GM12864 (cell line): ENCODE results near the gene ARL2.
A peak's percentile ranks its signal among the peaks of the same experiment; 100 is the strongest.

Experiments
- DNase-seq: peaks from one replicate; pipeline ENCODE4 v3.0.0-alpha.2; 2011; ENCODE audit warnings: low read depth
- H3K4me3 ChIP-seq: 2 replicates; pipeline ENCODE4 v1.5.1; 2011; ENCODE audit warnings: mild to moderate bottlenecking, low read depth, low read length, control low read depth
- CTCF ChIP-seq: IDR thresholded peaks from 2 replicates; pipeline ENCODE4 v1.5.1; 2011; ENCODE audit warnings: low read depth, mild to moderate bottlenecking, moderate library complexity, low read length, control low read depth, inconsistent platforms; ENCODE audit errors: missing control alignments

ARL2 gene

DNA sequence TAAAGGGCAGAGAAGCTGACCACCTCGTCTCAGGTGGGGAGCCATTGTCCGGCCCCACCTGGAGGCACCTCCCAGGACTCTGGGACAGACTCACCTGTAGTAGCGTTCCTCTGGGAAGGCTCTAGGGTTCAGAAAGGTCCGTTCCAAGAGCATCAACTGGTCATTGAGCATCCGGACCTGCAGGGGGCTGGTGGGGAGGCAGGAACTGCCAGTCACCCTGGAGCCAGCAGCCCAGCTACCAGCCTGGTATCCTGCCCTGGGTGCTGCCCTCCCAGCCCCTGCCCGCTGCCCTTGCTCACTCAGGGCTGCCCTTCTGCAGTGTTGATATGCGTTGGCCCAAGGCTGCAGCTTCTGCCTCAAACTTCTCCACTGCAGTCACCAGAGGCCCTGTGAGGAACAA, 31.8 kb downstream of the ARL2 start:
- H3K4me3 ChIP-seq: no peak overlapping the region
- no peak for DNase-seq
- no peak for TF ChIP-seq CTCF

DNA sequence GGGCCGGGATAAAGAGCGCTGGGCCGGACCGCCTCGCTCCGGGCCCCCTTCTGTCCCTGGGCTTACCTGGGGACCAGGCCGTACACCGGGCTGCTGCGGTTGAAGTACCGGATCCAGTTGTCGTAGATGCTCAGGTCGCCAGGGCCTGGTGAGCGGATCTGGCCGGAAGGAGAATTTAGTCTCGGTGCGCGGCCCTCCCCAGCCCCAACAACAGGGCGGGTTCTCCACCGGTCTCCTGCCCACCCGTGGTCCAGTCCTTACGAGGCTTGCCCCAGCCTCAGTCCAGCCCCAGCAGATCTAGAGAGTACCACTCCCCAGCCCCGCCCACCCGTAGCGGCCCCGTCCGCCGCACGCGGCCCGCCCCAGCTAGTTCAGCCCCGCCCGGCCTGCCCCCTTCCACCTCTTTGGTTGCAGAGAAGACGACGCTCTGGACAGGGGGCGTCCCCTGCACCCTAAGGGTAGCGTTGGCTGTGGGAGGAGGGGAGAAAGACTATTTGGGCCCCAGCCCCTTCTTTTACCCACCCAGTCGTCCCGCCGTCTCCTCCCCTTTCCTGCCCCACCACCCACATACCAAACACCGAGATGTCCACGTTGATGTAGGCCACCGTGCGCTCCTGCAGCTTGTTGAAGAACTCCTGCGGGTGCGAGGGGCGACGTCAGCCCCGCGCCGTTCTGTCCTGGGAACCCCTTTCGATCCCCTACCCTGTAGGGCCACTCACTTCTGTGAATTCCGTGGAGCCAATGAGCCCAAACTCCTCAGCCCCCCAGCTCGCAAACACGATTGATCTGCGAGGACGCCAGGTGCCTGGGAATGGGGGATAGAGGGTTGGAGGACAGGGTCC, 33.8 kb downstream of the ARL2 start:
- peak overlapping the region; percentile 42 for H3K4me3 ChIP-seq
- no peak for DNase-seq

GRCh38 chr11:65051398-65051858, 37.5 kb downstream of the ARL2 start:
- DNase-seq: no peak
- TF ChIP-seq CTCF: no peak
- H3K4me3 ChIP-seq: no peak overlapping the region

More for the DNA sequence above, 33.8 kb downstream of the ARL2 start:
- no peak for TF ChIP-seq CTCF

GRCh38 chr11:65053827-65054508, 40.0 kb downstream of the ARL2 start:
- TF ChIP-seq CTCF: no peak
- DNase-seq: no peak
- no peak overlapping the region for H3K4me3 ChIP-seq

DNA sequence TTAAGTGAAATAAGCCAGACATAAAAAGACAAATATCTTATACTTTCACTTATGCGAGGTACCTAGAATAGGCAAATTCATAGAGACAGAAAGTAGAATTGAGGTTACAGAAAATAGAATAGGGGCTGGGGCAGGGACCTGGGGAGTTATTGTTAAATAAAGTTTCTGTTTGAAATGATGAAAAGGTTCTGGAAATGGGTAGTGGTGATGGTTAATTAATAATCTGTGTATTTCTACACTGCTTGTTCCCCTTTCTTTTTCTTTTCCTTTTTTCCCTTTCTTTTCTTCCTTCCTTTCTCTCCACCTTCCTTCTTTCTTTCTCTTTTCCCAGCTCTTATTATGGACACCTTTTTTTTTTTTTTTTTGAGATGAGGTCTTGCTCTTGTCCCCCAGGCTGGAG, 41.6 kb downstream of the ARL2 start:
- DNase-seq: no peak
- TF ChIP-seq CTCF: no peak
- no peak overlapping the region for H3K4me3 ChIP-seq

DNA sequence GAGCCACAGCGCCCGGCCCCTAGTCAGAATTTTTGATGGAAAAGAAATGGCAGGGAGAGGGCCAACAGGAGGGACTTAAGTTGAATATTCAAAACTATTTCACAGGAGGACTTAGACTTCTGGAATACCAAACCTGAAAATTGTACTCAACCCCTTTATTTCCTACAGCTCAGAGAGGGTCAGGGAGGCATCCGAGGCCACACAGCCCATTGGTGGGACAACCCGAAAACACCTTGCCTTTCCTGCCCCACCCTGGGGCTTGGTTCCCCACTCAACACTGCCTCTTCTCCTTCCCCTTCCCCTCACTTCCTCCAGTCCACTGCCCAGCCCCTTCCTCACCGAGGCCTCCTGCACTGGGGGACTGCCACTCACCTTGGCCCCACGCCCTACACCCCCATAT, 43.0 kb downstream of the ARL2 start:
- no peak overlapping the region for H3K4me3 ChIP-seq
- TF ChIP-seq CTCF: no peak
- no peak for DNase-seq
